ENCODE results near the gene CAMKK2.
"Not testable (repeated sequence)": the region's sequence is repeated elsewhere in the genome, so short reads cannot be mapped to it uniquely, and the experiment has no call there.

The CAMKK2 gene

GRCh38 chr12:121296618-121297434, at the start of gene CAMKK2:
CAMKK2 (minus strand) TSS chr12:121296709; CDS start chr12:121274526, 22,183 bp downstream.
- H3K4me3 ChIP-seq (ENCODE audit: low read depth, low read length) = peak within 1 kb of the TSS; percentile 95
- DNase-seq (ENCODE audit: low read depth) = peak; percentile 35

GRCh38 chr12:121345151-121345815, 48.8 kb upstream of the CAMKK2 start:
- H3K4me3 ChIP-seq (ENCODE audit: low read depth, low read length) = no peak overlapping the region
- DNase-seq (ENCODE audit: low read depth) = no peak

- no peak overlapping the region for H3K4me3 ChIP-seq (ENCODE audit: low read depth, low read length)
- DNase-seq (ENCODE audit: low read depth) = no peak
Measured at GRCh38 chr12:121344506-121344905, 48.0 kb upstream of the CAMKK2 start.

GRCh38 chr12:121337416-121337815, 40.9 kb upstream of the CAMKK2 start:
- no peak for DNase-seq (ENCODE audit: low read depth)
- no peak overlapping the region for H3K4me3 ChIP-seq (ENCODE audit: low read depth, low read length)

- DNase-seq (ENCODE audit: low read depth) = peak; percentile 18
- H3K4me3 ChIP-seq (ENCODE audit: low read depth, low read length) = no peak overlapping the region
Measured at GRCh38 chr12:121334513-121335343, 38.2 kb upstream of the CAMKK2 start.

- DNase-seq (ENCODE audit: low read depth) = no peak
Measured at GRCh38 chr12:121333747-121334146, 37.2 kb upstream of the CAMKK2 start.

GRCh38 chr12:121331248-121331647, 34.7 kb upstream of the CAMKK2 start:
- no peak for DNase-seq (ENCODE audit: low read depth)
- no peak overlapping the region for H3K4me3 ChIP-seq (ENCODE audit: low read depth, low read length)

More at GRCh38 chr12:121333747-121334146, 37.2 kb upstream of the CAMKK2 start:
- no peak overlapping the region for H3K4me3 ChIP-seq (ENCODE audit: low read depth, low read length)

GRCh38 chr12:121330692-121331091, 34.2 kb upstream of the CAMKK2 start:
- DNase-seq (ENCODE audit: low read depth) = no peak
- H3K4me3 ChIP-seq (ENCODE audit: low read depth, low read length) = no peak overlapping the region

- no peak for DNase-seq (ENCODE audit: low read depth)
- no peak overlapping the region for H3K4me3 ChIP-seq (ENCODE audit: low read depth, low read length)
Measured at GRCh38 chr12:121330195-121330594, 33.7 kb upstream of the CAMKK2 start.

GRCh38 chr12:121328620-121329019, 32.1 kb upstream of the CAMKK2 start:
- H3K4me3 ChIP-seq (ENCODE audit: low read depth, low read length) = no peak overlapping the region
- no peak for DNase-seq (ENCODE audit: low read depth)

- no peak overlapping the region for H3K4me3 ChIP-seq (ENCODE audit: low read depth, low read length)
- no peak for DNase-seq (ENCODE audit: low read depth)
Measured at GRCh38 chr12:121326996-121327674, 30.6 kb upstream of the CAMKK2 start.

GRCh38 chr12:121325922-121326396, 29.4 kb upstream of the CAMKK2 start:
- no peak for DNase-seq (ENCODE audit: low read depth)

GRCh38 chr12:121323908-121324307, 27.4 kb upstream of the CAMKK2 start:
- no peak for DNase-seq (ENCODE audit: low read depth)
- no peak overlapping the region for H3K4me3 ChIP-seq (ENCODE audit: low read depth, low read length)

More at GRCh38 chr12:121325922-121326396, 29.4 kb upstream of the CAMKK2 start:
- H3K4me3 ChIP-seq (ENCODE audit: low read depth, low read length) = no peak overlapping the region

- no peak overlapping the region for H3K4me3 ChIP-seq (ENCODE audit: low read depth, low read length)
- DNase-seq (ENCODE audit: low read depth) = no peak
Measured at GRCh38 chr12:121318121-121318520, 21.6 kb upstream of the CAMKK2 start.

- H3K4me3 ChIP-seq (ENCODE audit: low read depth, low read length) = no peak overlapping the region
- DNase-seq (ENCODE audit: low read depth) = no peak
Measured at GRCh38 chr12:121314431-121314830, 17.9 kb upstream of the CAMKK2 start.

- H3K4me3 ChIP-seq (ENCODE audit: low read depth, low read length); DNase-seq (ENCODE audit: low read depth): not testable (repeated sequence)
Measured at GRCh38 chr12:121310231-121310630, 13.7 kb upstream of the CAMKK2 start.

GRCh38 chr12:121307397-121307796, 10.9 kb upstream of the CAMKK2 start:
- H3K4me3 ChIP-seq (ENCODE audit: low read depth, low read length) = not testable (repeated sequence)

GRCh38 chr12:121304306-121304705, 7.8 kb upstream of the CAMKK2 start:
- H3K4me3 ChIP-seq (ENCODE audit: low read depth, low read length) = no peak overlapping the region
- no peak for DNase-seq (ENCODE audit: low read depth)

More at GRCh38 chr12:121307397-121307796, 10.9 kb upstream of the CAMKK2 start:
- DNase-seq (ENCODE audit: low read depth) = not testable (repeated sequence)

- DNase-seq (ENCODE audit: low read depth) = no peak
- no peak overlapping the region for H3K4me3 ChIP-seq (ENCODE audit: low read depth, low read length)
Measured at GRCh38 chr12:121301876-121302275, 5.4 kb upstream of the CAMKK2 start.

Data from skeletal muscle cell (primary cell).